Stimulated activated CD4-positive, alpha-beta T cell treated with anti-CD3 and anti-CD28 coated beads, Interleukin-1b, Interleukin-23, amount 100 ng/mL, for 1 hour (primary cell): ENCODE measurements around the gene CHPF2.

ENCODE experiments used
- DNase-seq, 2 donors: peaks; one replicate each; pipeline ENCODE4 v3.0.0-alpha.2; 2020; ENCODE audit warnings: low read depth in 2 of 2

Gene CHPF2

DNA sequence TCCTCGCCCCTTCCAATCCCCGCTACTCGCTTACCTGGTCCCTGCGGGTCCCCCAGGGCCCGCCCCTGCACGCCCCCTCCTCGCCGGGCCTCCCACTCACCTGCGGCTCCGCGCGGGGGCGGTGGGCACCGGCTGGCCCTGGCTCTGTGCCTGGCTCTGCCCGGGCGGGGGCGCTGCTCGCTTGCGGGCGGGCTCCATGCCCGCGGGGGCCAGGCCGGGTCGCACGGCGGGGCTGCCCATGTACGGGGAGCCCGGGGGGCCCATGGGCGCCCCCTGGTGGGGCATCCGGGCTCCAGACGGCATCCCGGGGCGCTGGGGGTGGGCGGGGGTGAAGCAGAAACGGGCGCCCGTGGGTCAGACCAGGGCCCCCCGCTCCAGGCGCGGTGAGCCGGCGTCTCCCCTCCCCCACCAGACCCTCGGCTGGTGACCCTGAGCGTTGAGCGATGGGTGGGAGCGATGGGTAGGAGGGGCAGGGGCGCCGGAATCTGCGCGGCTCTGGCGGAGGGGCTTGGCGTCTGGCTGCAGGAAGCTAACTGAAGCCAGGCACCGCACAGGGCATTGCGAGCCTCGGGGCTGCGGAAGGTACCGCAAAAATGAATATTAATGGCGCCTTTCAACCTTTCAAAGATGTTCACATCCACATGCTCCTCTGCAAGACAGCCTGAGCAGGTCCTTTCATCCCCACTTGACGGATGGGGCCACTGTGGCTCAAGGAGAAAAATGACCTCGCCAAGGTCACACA lies 13.2 kb downstream of the CHPF2 start:
- peak in 1 of 2 donors; percentile 41 for DNase-seq

DNA sequence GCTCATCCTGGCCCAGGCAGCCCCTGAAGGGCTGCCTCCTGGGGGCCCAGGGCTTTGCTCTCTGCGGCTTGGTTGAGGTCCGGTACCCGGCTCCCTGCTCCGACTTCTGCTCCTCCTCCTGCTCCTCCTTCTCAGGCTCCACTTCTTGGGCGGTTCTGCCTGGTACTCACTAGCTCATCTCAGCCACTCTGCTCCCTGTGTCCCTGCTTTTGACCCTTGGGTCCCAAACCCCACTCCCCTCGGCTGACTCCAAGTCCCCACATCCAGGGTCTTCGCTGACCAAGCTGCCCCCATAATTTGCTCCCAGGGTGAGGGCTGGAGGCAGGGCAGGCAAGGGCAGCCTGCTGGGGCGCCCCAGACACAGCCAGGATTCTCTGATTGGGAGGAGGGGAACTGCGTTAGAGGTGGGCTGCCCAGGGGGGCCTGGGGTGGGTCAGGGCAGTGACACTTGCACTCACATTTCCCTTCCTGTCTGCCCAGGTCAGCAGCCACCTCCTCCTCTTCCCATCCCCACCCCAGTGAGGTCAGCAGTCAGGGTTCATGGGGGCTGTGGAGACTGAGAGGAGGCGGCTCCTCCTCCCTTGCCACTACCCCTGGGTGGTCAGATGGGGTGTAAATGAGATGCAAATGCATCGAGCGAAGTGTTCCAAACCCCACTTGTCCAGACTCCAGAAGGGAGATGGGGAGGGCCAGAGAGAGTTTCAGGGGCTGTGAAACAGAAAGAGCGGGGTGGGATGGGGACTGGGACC lies 14.0 kb downstream of the CHPF2 start:
- DNase-seq, result no peak

DNA sequence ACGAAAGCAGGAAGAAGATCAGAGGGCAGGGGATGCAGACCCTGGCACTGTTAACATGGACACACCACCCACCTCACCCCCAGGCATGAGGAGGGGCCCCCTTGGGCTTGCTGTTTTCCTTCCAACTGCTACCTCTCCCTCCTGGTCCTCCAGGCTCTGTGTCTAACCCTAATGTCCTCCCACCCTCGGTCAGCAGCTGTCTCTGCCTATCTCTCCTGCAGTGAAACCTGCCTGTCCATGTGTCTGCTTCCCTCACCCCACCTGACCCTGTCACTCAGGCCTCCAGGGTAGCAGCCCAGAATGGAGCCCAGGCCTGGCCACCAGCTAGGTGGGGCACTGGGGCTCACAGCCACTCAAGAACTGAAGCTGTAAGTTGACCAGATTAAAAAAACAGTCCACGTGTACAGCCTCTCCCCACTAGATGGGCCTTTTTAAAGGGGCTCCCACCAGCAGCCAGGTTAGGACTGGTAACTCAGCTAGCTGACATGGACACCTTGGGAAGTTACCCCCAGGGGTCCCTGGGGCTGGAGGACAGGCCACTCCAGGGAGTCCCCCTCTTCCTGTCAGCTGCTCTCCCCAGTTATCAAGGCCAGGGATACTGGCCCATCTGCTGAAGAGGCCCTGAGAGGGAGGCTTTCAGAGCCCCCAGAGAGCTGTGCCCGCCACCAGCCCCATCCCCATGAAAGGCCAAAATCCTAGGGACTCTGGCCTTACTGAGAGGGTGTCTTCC lies 14.7 kb downstream of the CHPF2 start:
- no peak for DNase-seq

DNA sequence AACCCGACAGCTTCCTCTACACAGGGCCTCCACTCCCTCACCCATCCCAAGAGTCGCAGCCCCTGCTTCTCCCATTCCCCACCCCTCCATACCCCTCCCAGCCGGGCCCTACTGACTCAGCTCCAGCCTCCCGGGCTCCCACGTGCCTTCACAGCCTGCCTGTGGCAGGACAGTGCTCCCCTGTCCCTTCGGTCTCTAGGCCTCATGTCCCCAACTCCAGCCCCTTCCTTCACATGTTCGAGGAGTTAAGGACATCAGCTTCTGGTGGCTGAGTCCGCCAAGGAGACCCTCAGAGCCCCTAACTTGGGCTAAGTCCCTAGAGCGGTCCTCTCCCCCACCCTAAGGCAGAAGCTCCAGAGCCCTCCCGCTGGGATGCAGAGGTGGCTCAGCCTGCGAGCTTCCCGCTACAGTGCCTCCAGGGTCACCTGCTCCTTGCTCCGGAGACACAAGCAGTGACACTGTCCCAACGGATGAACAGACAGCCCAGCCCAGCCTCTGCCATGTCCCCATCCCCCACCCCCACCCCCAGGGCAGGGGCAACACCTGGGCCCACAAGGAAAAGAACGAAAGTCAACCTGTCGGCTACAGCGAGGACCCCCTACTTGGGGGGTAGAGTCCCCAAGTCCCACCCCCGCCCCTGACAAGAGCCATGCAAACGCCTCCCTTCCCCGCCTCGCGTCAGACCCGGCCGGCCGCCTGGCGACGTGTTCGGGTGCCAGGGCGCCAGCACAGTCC lies 15.5 kb downstream of the CHPF2 start:
- DNase-seq, result no peak

DNA sequence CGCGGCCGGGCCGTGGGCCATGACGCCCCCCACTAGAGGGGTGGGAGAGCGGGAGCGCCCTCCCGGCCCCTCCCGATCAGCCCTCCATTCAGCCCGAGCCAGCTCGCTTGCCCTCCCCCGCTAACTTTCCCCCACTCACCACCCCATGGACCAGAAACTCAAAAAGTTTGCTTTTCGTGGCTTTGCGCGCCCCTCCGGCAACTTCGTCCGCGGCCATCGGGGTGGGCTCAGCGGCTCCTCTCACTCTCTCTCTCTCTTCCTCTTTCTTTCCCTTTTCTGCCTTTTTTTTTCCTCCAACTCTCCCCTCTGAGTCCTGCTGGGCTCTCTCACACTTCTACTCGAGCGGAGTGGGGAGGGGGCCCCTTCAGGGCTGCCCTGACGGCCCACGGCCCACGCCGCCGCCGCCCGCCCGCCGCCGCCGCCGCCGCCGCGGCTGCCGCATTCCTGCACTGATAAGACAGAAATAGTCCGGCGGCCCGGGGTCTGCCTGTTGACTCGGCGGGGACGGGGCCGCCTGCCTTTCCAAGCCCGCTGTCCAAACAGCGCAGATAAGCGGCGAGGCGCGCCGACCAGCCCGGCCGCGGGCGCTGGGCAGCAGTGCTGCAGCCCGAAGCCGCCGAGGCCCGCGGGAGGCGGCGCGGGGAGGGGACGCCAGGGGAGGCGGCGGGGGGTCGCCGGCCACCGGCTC lies 16.2 kb downstream of the CHPF2 start, which contains the start of gene SMARCD3:
TSS of gene SMARCD3 (minus strand) at position 349 of the 688 bp plus-strand sequence. CDS start at position 217, 132 bp downstream.
- DNase-seq, result peak in 1 of 2 donors; percentile 17

DNA sequence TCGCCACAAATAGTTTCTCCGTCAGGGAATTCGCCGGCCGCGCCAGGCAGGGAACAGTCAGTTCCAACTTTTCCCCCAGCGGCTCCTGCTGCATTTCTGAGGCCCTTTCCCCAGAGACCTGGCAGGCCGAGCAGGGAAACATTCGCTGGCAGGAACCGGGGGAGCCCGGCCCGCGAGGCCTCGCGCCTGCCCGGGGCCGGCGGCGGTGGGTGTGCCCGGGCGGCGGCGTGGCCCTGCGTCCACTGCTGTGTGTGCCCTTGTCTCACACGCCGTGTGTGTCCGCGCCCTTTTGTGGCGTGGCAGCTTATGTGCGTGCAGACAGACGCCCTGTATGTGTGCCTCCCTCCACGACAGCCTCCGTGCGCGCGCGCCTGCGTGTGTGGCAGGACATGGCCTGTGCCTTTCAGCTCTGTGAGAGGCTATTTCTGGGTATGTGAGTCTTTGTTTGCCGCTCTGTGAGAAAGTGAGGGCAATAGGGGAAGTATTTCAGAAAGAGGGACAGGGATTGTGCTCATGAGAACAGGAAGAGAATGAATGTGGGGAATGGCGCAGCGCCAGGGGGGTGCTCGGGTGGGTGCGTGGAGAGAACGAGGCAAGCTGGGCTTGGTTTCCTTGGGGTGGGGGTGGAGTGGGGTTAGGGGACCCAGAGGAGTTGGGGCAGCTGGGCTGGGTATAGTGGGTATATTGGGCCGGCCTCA lies 16.9 kb downstream of the CHPF2 start:
- no peak for DNase-seq

DNA sequence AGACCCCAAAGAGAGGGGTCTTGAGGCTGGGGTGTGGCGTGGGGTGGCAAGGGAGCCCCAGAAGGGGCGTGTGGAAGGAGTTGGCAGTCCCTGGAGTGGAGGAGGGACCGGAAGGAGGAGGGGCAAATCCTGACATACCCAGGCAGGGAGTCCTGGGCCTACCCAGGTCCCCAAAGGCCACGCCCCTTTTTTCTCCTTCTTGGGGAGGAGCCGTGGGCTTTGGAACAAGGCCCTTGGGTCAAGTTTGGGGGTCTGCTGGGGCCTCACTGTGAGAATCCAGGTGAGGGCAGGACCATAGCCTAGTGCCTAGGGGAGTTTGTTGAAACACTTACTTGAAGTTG lies 17.4 kb downstream of the CHPF2 start:
- no peak for DNase-seq

DNA sequence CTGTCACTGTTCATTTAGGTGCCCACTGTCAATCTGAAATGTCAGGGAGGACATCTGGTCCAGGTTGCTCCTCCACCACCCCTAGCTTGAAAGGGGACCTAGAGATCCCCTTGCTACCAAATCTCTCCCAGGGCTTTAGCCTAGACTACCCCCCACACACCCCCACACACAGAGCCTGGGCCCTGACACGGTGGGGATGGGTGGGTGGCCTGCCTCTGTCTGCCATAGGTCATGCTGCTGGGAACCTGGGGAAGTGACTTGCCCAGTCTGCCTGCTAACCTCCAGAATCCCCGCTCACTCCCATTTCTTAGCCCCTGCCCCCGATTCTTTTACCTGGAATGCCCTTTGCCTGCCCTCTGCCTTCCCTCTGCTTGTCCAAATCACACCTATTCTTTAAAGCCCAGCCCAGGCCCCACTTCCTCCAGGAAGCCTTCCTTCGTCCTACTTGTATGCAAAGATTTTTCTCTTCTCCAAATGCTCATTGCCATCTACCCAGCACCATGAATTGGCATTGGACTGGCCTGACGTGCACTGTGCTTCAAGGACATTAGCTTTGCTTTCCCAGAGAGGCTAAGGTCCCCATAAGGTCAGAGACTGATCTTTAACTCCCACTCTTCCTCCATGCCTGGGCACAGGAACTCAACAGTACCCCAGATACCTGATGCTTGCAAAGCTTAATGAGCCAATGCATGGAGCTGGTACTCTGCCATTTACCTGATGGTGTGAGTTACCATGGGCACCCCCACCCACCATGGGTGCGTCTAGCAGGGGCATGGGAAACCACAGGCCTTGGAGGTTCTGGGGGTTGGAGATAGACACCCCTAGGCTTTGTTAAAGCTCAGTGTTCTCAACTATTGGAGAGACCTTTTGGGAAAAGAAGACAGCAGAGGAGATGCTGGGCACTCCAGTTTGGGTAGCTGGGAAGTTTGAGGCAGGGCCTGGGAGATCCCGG lies 18.2 kb downstream of the CHPF2 start:
- DNase-seq, result no peak

DNA sequence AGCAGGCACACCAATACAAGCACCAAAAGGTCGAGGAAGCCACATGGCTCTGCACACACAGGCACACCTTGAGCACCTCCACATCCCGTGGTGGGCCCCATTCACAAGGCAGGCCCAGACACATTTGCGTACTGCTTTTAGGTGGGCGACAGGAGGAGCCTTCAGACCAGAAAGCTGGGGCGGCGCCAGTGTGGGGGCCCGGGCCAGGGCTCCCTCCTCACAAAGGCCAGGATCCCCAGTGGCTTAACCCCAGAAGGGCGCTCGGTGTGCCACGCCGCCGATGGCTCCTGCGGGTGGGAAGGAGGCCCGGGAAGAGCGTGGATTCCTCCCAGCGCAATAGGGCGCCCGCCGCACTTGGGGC lies 19.0 kb downstream of the CHPF2 start:
- no peak for DNase-seq

DNA sequence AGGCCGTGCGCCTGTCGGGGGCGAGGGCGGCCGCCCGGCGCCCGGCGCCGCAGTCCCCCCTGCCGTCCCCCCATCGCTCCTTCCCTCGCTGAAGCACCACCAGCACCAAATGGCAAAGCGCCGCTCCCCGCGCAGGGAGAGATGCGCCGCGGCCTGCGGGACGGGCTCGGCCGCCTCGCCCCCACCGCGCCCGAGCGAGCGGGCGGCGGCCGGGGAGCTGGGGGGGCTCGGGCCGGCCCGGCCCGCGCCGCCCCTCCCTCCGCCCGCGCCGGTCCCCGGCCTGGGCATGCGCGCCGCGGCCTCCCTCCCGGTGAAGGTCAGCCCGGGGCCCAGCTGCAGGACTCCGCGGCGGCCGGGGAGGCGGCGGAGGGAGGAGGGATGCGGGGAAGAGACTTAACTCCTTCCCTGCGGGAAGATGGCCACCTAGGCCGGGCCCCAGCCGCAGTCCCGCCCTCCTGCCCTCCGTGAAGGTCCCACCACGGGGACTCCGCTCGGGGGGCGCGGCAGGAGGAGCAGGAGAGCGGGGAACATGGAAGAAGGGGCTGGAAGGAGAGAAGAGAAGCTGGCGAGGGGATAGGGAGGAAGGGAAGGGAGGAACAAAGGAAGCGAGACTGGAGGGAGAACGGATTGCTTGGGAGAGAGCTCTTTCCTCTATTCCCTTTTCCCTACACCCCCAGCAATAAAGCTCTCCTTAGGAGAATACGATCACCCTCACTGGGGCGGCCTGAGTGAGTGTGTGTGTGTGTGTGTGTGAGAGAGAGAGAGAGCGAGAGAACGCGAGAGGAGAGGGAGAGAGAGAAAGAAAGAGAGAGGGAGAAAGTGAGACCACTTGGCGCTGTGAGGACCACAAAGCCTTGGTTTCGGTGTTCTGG lies 19.6 kb downstream of the CHPF2 start:
- no peak for DNase-seq

DNA sequence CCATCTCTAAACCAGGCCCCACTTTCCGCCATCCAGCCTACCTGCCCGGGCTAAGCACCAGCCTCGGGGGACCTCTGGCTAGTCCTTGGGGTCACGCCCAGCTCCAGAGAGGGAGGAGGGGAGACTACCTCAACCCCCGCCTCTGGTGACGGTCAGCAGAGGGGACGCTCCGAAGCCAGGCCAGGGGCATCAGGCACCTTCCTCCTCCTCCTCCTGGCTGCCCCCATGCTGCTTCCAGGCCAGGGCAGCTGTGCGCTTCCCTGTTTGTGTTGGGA lies 20.2 kb downstream of the CHPF2 start:
- no peak for DNase-seq

DNA sequence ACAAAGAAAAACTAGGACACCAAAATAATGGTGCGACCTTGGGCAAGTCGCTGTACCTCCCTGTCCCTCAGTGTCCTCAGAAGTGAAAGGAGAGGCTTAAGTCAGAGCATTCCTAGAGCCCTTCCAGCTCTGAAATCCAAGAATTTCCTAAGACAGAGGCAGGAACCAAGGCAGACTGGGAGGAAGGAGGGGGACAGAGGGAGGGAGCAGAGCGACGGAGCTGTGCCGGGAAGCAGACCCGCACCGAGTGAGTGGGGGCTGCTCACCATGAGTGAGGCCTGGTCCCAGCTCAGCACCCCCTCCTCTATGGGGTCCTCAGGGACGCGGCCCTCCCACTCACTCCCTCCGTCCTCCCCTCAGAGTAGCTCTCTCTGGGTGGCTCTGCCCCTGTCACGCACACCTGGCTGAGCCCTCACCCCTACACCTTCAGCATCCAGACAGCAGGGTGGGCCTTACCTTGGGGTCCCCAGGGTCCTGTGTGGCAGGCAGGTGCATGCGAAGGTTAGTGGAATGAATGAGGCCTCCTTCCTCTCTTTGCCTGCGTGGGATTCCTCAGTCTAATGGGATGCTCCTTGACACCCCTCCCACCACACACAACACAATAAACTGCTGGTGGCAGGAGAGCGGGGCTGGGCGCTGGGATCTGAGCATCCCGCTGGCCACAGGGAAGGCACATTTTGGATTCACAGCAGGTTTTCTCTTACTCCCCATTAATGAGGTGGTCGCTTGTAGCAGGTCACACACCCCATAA lies 20.9 kb downstream of the CHPF2 start:
- DNase-seq, result no peak

DNA sequence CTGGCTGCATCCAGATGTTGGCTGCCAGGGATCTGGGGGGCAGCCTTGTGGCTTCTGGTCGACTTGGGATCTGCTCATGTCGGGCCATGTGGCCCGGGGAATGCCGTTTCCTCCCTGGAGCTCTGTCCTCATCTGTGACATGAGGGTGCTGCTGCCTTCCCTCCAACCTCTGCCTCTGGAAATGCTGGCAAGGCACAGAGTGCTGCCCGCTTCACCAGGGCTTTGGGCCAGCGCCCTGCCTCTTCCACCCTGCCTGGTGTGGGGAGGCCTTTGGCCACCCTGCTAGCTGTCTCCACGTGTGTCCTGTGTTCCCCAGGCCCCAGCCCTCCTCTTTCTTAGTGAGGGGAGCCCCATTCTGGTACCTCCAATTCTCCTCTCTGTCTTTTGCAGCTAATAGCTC lies 22.0 kb downstream of the CHPF2 start:
- no peak for DNase-seq

DNA sequence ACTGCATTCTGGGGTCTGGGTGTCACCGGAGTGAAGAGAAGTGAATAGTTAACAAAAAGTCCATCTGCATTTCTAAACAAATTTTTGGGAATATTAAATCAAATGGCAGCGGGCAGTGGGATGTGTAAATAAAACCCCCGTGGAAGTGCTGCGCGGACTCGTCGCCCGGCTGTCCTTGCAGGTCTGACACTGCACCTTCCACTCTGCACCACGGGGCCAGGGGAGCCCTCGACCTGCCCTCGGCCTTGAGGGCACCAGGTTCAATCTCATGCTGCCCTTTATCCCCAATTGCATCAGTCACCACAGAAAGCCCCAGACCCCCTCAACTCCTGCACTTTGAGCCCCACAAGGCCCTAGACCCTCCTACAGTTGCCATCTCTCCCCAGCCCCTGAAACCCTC lies 22.6 kb downstream of the CHPF2 start:
- no peak for DNase-seq

DNA sequence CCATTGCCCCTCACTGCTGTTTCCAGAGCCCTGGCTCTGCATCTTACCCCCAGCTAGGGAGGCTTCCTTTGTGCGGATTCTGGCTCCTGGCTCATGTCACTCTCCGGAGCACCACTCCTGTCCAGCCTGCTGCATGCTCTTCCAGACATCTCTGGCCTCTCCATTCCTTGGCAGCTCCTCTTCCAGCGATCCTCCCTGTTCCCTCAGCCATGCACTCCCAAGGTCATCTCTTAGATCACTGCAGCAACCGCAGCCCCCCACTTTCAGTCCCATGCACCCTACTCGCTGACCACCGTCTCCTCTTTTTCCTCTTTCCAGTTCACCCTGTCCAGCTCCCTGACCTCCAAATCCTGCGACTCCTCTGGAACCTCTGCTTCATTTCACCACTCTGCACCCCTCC lies 23.1 kb downstream of the CHPF2 start:
- DNase-seq, result no peak

DNA sequence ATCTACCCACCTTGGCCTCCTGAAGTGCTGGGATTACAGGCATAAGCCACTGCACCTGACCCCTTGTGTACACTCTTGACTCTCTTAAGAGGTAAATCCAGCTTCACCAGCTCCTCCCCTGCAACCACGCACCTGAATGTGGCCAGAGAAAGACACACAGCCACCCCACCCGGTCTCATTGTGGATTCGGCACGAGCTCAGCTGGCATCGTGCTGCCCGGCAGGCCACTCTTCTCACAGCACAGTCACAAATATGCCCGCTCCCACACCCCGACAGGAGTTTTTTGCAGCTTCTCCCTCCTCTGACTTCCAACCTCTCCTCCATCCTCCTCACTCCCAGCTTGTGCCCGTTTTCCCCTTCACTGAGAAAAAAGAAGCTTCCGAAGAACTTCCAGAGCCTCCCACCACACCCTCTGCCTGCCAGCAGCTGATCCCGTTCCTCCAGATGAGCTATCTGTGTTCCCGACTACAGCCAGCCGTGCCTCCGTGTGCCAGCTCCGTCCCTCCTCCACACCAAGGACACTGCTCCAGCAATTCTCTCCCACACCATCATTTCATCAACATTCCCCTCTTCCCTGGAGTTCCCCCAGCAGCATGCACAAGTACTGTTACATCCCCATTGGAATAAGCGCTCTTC lies 24.2 kb downstream of the CHPF2 start:
- DNase-seq, result no peak

DNA sequence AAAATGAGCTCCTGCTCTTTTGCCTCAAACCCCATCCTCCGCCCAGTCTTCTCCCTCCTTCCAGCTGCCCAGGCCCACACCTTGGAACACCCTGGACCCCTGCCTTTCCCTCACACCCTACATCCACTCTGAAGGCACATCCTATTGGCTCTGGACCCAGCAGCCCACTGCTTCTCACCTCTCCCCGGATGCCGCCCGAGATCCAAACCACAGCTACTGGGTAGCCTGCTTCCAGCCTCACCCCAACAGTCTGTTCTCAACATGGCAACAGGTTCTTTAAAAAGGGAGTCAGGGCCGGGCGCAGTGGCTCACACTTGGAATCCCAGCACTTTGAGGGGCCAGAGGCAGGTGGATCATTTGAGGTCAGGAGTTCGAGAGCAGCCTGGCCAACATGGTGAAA lies 25.7 kb downstream of the CHPF2 start:
- DNase-seq, result no peak

DNA sequence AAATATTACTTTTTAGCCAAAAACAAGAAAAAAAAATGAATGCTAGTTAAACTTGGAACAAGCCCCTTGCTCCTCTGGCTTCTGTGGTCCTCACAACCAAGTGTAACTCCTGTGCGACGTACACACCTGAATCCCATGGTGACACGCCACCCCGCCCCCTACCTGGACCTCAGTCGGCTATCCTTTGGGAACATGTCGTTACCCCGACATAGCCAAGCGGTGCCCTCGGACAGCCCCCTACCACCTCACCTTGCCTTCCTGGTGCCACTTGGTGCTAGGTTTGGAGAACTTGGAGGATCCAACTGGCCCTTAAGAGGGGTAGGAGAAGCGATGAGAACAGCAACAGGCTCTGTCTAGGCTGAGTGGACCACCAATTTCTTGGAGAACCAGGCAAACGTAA lies 28.2 kb downstream of the CHPF2 start:
- DNase-seq, result no peak
